ENCODE measurements around the gene TRMT112.

TRMT112 gene

DNA sequence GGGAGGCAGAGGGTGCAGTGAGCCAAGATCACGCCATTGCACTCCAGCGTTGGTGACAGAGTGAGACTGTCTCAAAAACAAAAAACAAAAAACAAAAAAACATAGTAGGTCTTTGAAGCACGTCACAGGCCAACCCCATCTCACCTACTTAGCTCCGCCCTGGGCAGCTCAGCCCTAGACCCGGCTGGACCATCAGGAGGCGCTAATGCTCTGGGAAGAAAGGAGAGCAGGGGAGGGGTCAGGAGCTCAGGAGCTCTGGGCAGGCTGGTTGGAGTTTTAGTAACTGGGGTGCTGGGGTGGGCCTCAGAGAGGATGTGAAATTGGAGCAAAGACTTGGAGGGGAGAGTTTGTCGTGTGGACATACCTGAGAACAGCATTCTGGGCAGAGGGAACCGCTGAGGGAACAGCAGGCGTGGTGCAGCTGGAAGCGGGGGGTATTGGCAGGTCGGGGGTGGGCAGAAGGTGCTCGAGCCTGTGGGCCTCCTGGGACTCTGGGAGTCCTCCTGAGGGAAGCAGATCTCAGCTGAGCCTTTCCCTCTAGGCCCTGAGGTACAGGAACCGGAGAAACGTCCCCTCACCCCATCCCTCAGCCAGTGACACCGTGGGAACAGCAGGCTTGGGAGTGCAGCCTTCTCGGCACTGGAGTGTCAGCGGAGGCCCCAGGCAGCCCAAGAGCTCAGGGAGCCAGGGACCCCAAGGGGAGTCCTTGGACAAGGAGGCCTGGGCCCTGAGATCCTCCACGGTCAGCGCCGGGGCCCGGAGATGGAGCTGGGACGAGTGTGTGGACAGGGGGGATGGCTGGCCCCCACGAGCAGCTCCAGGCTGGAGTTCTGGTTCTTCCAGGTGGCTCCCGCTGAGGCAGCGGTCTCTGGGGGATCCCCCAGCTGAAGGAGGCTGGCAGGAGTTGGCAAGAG, 39.4 kb upstream of the TRMT112 start:
- H3K27ac Mint-ChIP-seq, result peak overlapping the region; percentile 80

GRCh38 chr11:64355078-64355940, 38.0 kb upstream of the TRMT112 start:
- peaks cover 71% of the 10 kb centered on the region for H3K36me3 Mint-ChIP-seq (ENCODE audit: low read depth)
- H3K9me3 Mint-ChIP-seq, result no peaks in the 10 kb centered on the region
- peak overlapping the region; percentile 57 for H3K4me3 Mint-ChIP-seq
- peak overlapping the region; percentile 76 for H3K27ac Mint-ChIP-seq
- intact Hi-C loops (cut with micrococcal nuclease), result loop anchor here (10.0 kb wide), 1 partner anchor 299 kb away; no protein-coding TSS in a partner anchor
- peaks cover 42% of the 10 kb centered on the region for H3K4me1 Mint-ChIP-seq (ENCODE audit: low read depth)
- H3K27me3 Mint-ChIP-seq, result no peaks in the 10 kb centered on the region

More for the DNA sequence above, 39.4 kb upstream of the TRMT112 start:
- Mint-ChIP-seq H3K4me1 (ENCODE audit: low read depth) (peaks cover 54% of the 10 kb centered on the region), H3K27me3 (no peaks in the 10 kb centered on the region), H3K36me3 (ENCODE audit: low read depth) (peaks cover 71% of the 10 kb centered on the region), H3K4me3 (no peak overlapping the region), H3K9me3 (no peaks in the 10 kb centered on the region)
- intact Hi-C loops (cut with micrococcal nuclease), result loop anchor here (10.0 kb wide), 1 partner anchor 298 kb away; no protein-coding TSS in a partner anchor

DNA sequence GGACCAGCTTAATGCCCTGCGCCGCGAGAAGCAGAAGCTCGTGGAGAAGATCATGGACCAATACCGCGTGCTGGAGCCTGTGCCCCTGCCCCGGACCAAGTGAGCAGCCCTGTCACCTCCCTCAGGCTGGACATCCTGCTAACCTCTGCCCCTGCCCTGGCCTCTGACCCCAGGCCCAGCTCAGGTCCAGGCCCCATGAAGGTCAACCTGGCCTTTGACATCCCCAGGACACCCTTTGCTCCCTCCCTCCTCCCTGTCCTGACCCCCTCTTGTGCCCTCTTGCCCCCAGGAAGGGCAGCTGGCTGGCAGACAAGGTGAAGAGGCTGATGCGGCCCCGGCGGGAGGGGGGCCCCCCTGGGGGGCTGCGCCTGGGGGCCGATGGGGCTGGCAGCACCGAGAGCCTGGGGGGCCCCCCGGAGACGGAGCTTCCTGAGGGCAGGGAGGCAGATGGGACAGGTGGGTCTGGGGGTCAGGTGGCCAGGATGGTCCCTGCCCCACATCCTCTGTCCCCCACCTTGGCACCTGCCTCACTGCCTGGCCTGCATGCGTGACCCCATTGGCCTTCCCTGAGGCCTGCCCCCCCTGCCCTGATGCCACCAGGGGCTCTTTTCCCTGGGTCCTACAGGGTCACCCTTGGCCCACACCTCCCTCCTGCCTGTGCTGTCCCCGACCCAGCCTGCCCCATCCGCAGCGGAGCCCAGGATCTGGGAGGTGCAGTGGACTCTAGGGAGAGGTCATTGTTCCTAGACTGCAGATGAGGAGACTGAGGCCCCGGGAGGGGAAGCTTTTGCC, 36.6 kb upstream of the TRMT112 start:
- Mint-ChIP-seq H3K27me3 (no peaks in the 10 kb centered on the region), H3K27ac (no peak overlapping the region), H3K4me1 (ENCODE audit: low read depth) (peaks cover 30% of the 10 kb centered on the region), H3K4me3 (no peak overlapping the region), H3K9me3 (no peaks in the 10 kb centered on the region), H3K36me3 (ENCODE audit: low read depth) (peaks cover 71% of the 10 kb centered on the region)
- intact Hi-C loops (cut with micrococcal nuclease), result loop anchor here (10.0 kb wide), 1 partner anchor 301 kb away; no protein-coding TSS in a partner anchor

DNA sequence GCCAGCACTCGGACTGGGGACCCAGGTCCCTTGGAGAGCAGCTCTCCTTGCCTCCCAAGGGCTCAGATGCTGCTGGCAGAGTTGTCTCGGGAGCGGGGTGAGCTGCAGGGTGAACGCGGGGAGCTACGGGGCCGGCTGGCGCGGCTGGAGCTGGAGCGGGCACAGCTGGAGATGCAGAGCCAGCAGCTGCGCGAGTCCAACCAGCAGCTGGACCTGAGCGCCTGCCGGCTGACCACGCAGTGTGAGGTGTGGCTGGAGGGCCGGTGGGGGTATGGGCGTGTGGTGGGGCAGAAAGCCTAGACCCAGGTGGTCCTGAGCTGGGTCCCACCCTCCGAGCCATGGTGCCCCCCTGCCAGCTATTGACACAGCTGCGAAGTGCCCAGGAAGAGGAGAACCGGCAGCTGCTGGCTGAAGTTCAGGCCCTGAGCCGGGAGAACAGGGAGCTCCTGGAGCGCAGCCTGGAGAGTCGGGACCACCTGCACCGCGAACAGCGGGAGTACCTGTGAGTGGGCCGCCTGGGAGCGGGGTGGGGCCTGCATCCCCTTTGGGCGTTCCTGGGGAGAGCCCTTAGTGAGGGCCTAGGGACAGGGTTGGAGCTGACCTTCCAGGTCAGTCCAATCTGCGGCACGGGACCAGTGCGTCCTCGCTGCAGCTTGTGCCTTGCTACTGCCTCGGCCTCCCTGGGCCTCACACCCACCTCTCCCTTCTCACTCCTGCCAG, 35.8 kb upstream of the TRMT112 start:
- H3K4me1 Mint-ChIP-seq (ENCODE audit: low read depth), result peaks cover 24% of the 10 kb centered on the region
- intact Hi-C loops (cut with micrococcal nuclease), result loop anchor here (10.0 kb wide), 1 partner anchor 302 kb away; no protein-coding TSS in a partner anchor
- H3K9me3 Mint-ChIP-seq, result no peaks in the 10 kb centered on the region
- H3K27me3 Mint-ChIP-seq, result no peaks in the 10 kb centered on the region
- H3K36me3 Mint-ChIP-seq (ENCODE audit: low read depth), result peaks cover 75% of the 10 kb centered on the region
- H3K4me3 Mint-ChIP-seq, result no peak overlapping the region
- no peak overlapping the region for H3K27ac Mint-ChIP-seq

DNA sequence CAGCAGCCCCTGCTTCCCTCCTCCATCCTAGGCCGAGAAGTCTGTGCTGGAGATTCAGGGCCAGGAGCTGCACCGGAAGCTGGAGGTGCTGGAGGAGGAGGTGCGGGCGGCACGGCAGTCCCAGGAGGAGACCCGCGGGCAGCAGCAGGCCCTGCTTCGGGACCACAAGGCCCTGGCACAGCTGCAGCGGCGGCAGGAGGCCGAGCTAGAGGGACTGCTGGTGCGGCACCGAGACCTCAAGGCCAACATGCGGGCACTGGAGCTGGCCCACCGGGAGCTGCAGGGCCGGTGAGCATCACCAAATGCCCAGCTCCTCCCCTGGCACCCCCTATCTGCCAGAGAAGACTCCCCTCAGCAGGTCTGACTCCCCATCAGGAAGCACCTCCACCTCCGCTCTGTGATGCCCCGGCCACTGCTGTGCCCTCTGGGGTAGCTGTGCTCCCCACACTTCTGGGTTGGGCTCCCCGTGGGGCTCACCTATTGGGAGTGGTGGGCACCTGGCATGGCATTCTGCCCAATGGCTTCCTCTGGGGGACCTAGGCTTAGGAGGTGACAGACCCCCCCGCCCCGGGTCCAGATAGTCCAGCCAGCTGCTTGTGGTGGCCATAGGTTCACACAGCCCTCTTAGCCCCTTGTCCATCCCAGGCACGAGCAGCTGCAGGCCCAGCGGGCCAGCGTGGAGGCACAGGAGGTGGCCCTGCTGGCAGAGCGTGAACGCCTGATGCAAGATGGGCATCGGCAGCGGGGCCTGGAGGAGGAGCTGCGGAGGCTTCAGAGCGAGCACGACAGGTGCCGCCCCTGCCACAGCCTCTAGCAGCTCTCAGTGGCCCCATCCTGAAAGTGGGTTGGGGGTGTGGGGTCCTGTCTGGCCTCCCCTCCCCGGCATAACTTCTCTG, 35.0 kb upstream of the TRMT112 start:
- intact Hi-C loops (cut with micrococcal nuclease), result loop anchor here (10.0 kb wide), 1 partner anchor 302 kb away; no protein-coding TSS in a partner anchor
- peaks cover 76% of the 10 kb centered on the region for H3K36me3 Mint-ChIP-seq (ENCODE audit: low read depth)
- no peak overlapping the region for H3K4me3 Mint-ChIP-seq

GRCh38 chr11:64351136-64351631, 33.8 kb upstream of the TRMT112 start:
- no peaks in the 10 kb centered on the region for H3K27me3 Mint-ChIP-seq
- no peak overlapping the region for H3K27ac Mint-ChIP-seq
- peaks cover 22% of the 10 kb centered on the region for H3K4me1 Mint-ChIP-seq (ENCODE audit: low read depth)
- intact Hi-C loops (cut with micrococcal nuclease), result loop anchor here (10.0 kb wide), 1 partner anchor 304 kb away; no protein-coding TSS in a partner anchor
- peaks cover 76% of the 10 kb centered on the region for H3K36me3 Mint-ChIP-seq (ENCODE audit: low read depth)
- H3K4me3 Mint-ChIP-seq, result no peak overlapping the region
- H3K9me3 Mint-ChIP-seq, result no peaks in the 10 kb centered on the region

More for the DNA sequence above, 35.0 kb upstream of the TRMT112 start:
- peaks cover 19% of the 10 kb centered on the region for H3K4me1 Mint-ChIP-seq (ENCODE audit: low read depth)
- no peaks in the 10 kb centered on the region for H3K9me3 Mint-ChIP-seq
- no peak overlapping the region for H3K27ac Mint-ChIP-seq
- H3K27me3 Mint-ChIP-seq, result no peaks in the 10 kb centered on the region

- intact Hi-C loops (cut with micrococcal nuclease), result no loop called here
- Mint-ChIP-seq H3K36me3 (ENCODE audit: low read depth) (peaks cover 94% of the 10 kb centered on the region), H3K27me3 (no peaks in the 10 kb centered on the region), H3K9me3 (no peaks in the 10 kb centered on the region), H3K4me3 (no peak overlapping the region), H3K4me1 (ENCODE audit: low read depth) (peaks cover 29% of the 10 kb centered on the region), H3K27ac (no peak overlapping the region)
These were observed 32.0 kb upstream of the TRMT112 start for GRCh38 chr11:64349404-64349803.

- H3K36me3 Mint-ChIP-seq (ENCODE audit: low read depth), result peaks cover 94% of the 10 kb centered on the region
- H3K27ac Mint-ChIP-seq, result no peak overlapping the region
- H3K4me1 Mint-ChIP-seq (ENCODE audit: low read depth), result peaks cover 32% of the 10 kb centered on the region
- H3K27me3 Mint-ChIP-seq, result no peaks in the 10 kb centered on the region
- H3K4me3 Mint-ChIP-seq, result no peak overlapping the region
- intact Hi-C loops (cut with micrococcal nuclease), result no loop called here
- no peaks in the 10 kb centered on the region for H3K9me3 Mint-ChIP-seq
These were observed 31.6 kb upstream of the TRMT112 start for GRCh38 chr11:64349025-64349387.

- Mint-ChIP-seq H3K27ac (no peak overlapping the region), H3K27me3 (no peaks in the 10 kb centered on the region), H3K4me1 (ENCODE audit: low read depth) (peaks cover 32% of the 10 kb centered on the region), H3K36me3 (ENCODE audit: low read depth) (peaks cover 94% of the 10 kb centered on the region), H3K9me3 (no peaks in the 10 kb centered on the region), H3K4me3 (no peak overlapping the region)
- intact Hi-C loops (cut with micrococcal nuclease), result no loop called here
These were observed 31.1 kb upstream of the TRMT112 start for GRCh38 chr11:64348383-64349024.

GRCh38 chr11:64347193-64347867, 30.0 kb upstream of the TRMT112 start:
- Mint-ChIP-seq H3K27me3 (no peaks in the 10 kb centered on the region), H3K36me3 (ENCODE audit: low read depth) (peaks cover 94% of the 10 kb centered on the region), H3K4me3 (no peak overlapping the region), H3K27ac (no peak overlapping the region), H3K9me3 (no peaks in the 10 kb centered on the region), H3K4me1 (ENCODE audit: low read depth) (peaks cover 44% of the 10 kb centered on the region)
- intact Hi-C loops (cut with micrococcal nuclease), result no loop called here

DNA sequence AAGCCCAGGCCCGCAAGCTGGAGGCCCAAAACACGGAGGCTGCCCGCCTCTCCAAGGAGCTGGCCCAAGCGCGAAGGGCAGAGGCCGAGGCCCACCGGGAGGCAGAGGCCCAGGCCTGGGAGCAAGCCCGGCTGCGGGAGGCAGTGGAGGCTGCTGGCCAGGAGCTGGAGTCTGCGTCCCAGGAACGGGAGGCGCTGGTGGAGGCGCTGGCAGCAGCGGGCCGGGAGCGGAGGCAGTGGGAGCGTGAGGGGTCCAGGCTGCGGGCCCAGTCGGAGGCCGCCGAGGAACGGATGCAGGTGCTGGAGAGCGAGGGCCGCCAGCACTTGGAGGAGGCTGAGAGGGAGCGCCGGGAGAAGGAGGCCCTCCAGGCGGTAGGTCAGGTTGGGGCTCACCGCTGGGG, 27.4 kb upstream of the TRMT112 start:
- no peaks in the 10 kb centered on the region for H3K27me3 Mint-ChIP-seq
- H3K4me1 Mint-ChIP-seq (ENCODE audit: low read depth), result peaks cover 69% of the 10 kb centered on the region
- intact Hi-C loops (cut with micrococcal nuclease), result loop anchor here (5.0 kb wide), 1 partner anchor 37 kb away; the partner anchor contains the start of gene ESRRA
- H3K27ac Mint-ChIP-seq, result no peak overlapping the region
- H3K9me3 Mint-ChIP-seq, result no peaks in the 10 kb centered on the region
- H3K36me3 Mint-ChIP-seq (ENCODE audit: low read depth), result peaks cover 80% of the 10 kb centered on the region
- no peak overlapping the region for H3K4me3 Mint-ChIP-seq
